ENCODE data around the gene PTPRO.
"Not testable (repeated sequence)": the region's sequence is repeated elsewhere in the genome, so short reads cannot be mapped to it uniquely, and the experiment has no call there.

The PTPRO gene

DNA sequence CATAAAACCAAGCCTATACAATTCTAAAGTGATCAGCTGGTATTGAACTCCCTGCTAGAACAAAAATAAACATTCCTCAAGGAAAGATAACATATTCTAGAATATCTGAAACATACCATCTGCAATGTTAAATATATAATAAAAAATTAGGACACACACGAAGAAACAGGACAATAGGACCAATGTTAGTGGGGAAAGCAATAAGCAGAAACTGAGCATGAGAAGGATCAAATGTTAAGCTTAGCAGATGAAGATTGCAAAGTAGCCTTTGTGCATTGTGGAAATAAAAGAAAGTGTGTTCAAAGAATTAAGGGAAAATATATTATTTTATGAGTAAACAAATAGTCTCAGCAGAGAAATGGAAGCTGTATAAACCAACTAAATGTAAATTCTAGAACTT, 286.1 kb downstream of the PTPRO start:
- no peak for ATAC-seq

DNA sequence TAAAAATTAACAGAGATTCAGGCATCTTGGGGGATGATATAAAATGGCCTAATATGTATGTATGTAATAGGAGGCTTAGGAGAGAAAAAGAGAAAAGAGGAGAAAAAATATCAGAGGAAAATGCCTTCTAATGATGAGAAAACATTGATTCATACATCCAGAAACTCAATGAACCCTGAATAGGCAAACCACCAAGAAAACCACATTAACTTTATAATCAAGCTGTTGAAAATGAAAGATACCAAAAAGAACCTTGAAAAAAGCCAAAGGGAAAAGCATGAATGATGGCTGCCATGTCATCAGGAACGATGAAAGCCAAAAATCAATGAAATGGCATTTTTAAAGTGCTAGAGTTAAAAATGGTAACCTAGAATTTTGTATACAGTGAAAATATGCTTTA, 286.6 kb downstream of the PTPRO start:
- ATAC-seq = no peak

DNA sequence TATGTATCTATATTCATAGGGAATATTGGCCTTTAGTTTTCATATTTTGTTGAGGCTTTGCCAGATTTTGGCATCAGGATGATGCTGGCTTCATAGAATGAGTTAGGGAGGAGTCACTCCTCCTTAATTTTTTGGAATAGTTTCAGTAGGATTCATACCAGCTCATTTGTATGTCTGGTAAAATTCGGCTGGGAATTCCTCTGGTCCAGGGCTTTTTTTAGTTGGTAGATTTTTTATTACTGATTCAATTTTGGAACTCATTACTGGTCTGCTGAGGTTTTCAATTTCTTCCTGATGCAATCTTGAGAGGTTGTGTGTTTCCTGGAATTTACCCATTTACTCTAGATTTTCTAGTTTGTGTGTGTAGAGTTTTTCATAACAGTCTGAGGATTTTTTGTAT, 291.7 kb downstream of the PTPRO start:
- ATAC-seq = no peak

DNA sequence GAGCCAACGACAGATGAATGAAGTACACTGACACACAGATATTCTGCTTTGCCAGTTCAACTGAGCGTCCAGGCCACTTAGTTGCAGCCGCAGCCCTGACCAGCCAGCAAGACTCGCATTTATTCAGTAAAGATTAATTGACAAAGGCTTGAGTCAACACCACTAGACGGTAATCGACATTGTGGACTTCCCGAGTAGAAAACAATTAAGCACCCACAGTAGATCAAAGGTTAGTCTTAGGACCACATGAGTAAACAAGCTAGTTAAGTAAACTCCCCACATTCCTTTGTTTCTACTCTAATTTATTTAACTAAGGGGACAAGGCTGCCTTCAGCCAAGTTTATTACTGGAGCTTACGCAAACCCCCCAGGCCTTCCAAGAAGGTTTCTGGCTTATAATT, 294.2 kb downstream of the PTPRO start:
- ATAC-seq = not testable (repeated sequence)

DNA sequence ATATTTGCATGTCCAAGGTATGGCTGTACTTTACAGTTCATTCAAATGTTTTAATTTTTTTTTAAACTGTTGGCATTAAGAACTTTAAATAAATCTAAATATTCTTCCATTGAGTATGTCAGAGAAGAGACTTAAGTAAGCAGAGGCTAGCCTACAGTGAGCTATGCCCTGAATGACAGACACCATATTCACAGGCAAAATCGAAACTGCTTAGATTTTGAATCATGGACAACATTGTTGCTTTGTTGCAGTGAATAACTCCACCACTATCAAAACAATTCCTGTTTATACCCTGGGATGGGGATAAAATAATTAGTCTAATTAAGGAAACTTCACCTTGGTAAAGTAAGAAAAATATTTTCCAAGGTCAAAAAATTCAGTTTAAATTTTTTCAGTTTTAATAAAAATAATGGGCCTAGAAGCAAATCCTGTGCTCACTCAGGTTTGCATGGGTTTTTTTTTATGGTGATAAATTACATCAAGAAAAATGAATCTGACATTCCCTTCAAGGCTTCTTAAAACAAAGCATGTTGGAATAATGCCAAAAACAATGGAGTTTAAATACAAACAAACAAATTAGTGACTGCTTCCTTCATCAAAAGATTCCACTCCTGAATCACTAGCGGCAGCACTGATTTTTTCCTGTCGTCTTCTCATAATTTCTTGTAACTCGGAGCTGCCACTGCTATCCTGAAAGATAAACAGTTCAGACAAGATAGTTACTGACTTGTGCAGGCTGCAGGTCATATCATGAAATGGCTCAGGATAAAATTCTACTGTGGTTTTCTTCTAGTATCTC, 298.6 kb downstream of the PTPRO start:
- no peak for ATAC-seq

DNA sequence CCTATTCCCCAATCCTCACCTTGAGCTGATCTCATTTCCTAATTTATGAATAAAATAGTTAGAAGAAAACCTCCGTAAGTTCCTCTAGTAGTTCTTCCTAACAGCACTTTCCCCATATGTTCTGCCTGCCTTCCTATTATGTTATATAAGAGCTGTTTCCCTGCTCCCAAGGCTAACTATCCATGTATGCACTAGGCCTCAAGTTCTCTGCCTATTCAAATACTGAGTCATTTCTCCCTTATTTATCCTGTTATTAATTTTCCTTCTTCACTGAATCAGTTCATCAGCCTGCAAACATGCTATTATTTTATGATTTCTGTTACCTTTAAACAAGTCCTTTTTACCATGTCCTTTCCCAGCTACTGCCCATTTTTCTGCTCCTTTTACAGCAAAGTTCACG, 302.8 kb downstream of the PTPRO start:
- no peak for ATAC-seq

DNA sequence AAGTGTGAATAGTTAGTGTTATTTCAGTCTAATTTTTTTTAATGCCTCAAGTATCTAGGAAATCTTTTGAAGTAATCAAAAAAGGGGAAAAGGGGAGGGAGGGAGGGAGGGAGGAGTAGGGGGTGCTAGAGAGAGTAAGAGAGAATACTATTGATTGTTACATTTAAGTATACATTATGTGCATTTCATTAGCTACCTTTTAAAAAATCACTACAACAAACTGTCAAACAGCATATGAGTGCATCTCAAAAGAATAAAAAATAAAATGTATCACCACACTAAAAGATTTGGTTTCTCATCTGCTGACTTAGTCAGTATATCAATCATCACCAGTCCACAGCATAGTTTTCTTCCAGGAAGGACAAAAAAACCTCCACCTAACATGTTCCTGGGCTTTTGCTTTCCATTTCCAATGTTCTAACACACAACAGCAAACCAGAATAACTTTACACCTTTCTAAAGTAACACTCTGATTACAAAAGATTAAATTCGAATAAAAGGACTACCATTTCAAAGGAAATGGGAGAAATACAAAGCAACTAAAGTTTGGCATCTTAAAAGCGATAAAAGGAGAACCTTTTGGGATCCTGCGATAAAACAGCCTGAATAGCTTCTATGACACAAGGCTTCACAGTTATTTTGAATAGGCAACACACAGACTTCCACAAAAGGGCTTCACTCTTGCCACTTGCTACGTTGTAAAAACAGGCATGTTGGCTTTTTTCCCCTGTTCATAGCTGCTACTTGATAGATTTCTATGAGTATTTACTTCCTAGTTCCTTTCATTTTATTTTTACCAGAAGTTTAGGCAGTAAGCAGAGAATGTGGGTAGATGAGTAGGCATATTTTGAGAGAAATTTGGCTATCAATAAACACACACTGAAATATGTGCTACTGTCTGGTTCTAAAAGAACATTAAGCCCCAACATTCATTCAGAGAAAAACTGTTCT, 306.0 kb downstream of the PTPRO start:
- no peak for ATAC-seq

DNA sequence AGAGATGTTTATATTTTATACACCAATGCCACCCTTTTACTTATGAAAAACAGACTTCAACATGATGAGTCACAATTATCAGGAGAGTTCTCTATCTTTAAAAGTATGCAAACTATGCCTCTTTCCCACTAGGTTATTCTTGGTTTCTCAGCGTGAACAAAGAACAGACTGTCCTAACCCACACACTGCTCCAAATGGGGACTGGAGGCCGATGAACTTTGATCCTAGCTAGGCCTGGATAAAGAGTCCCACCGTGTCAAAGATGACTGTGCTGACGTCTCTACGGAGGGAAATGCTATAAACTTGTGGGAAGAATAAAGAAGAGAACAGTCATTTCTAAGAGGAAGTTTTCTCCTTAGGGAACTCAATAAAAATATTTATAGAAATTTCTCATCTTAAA, 306.8 kb downstream of the PTPRO start:
- no peak for ATAC-seq

DNA sequence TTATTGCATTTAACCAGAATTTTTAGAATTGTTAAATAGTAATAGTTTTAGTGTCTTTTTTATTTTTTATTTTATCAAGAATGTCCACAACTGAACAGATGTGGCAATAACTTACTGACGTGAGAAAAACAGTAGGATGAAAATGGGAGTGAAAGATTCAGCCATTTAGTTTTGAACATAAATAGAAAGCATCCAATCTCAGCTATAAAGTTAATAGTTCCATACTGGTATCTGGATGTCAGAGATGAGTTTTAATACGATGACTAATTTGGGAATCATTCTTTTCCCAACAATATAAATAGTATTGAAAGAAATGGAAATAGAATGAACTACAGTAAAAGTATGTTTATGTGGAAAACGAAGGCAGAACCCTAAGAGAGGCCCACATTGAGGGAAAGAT, 307.5 kb downstream of the PTPRO start:
- ATAC-seq = no peak

DNA sequence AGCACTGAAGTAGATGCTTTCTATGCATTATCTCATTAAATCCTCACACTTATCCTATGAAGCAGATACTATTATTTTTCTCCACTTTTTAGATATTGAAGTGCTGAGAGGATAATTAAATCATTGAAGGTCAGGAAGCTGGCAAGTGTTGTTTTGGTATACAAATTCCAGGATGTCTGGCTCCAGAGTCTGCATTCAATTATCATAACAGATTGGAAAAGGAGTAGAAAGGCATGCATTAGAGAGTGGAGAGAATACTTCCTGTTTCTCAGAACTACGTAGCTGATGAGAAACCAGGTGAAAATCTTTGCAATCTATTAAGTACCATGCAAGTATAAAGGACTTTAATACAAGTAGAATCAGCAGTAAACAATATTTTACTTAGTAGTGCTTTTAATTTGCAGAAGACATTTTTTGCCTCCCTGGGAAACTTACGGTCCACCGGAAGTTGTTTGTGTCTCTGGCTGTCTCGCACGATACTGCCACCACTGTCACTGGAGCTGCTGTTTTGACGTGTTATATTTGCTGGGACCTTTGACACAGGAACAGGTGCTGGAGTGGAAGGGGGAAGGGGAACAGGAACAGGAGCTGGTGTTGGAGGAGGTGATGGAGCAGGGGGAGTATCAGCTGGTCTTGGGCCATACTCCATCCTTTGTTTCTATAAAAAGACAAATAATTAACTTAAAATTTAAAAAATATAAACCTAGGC, 308.9 kb downstream of the PTPRO start:
- ATAC-seq = no peak

DNA sequence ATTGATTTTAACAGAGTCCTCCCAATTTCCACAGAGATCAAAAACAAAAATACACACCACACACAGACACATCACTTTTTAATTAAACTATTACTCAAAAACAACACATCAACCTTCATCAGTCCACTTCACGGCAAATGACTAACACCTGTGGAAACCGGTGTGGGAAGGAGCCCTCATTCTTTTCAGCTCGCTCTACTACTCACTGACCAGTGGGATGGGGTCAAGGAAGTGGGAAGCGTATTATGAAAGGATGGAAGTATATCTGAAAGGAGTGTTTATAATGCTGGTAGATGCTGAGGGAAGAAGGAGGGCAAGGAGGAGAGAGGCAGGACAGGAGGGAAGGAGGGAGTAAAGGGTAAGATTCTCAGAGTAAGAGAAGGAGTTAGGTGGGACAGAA, 310.4 kb downstream of the PTPRO start:
- ATAC-seq = no peak

DNA sequence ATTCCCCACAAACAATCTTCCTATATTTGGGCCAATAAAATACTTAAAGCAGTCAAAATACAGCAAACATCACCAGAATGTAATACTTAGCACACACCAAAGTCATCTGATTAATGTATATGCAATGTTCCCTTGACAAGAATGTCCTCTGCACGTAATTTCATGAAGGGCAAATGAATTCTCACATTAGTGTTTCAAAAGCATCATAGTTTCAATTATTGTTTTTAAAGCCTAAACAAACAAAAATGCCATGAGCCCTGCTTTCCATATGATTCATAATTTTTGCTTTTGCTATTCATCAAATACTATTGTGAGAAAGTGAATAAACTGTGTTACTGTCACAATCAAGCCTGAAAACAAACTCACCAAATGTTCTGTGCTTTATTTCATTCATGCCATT, 310.9 kb downstream of the PTPRO start:
- ATAC-seq = no peak

DNA sequence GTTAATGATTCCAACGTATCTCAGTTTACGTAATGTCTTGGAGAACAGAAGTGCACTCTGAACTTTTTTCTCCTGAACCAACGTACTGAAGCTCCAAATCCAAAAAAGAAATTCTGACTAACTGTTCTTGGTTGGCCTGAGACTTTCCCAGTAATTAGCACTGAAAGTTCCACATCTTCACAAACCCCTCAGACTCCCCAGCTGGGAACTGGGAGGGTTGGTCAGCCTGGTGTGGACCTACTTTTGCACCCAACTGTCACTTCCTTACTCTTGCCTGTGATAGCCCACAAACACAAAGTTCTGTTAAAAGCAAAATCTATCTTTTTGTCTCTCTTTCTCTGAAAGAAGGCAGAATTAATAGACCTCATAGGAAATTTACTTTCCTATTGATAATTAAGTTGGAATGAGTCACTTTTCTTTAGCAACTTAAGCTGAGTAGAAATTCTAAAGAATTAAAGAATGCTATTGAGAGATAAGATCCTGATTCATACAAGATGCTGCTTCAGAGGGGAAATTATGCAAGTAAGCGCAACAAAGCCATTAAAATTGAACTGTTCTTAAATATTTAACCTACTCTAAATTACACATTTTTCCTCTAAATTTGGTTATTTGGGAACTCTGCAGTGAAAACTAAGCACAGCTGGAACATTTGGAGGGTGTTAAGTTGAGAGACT, 311.8 kb downstream of the PTPRO start:
- no peak for ATAC-seq

DNA sequence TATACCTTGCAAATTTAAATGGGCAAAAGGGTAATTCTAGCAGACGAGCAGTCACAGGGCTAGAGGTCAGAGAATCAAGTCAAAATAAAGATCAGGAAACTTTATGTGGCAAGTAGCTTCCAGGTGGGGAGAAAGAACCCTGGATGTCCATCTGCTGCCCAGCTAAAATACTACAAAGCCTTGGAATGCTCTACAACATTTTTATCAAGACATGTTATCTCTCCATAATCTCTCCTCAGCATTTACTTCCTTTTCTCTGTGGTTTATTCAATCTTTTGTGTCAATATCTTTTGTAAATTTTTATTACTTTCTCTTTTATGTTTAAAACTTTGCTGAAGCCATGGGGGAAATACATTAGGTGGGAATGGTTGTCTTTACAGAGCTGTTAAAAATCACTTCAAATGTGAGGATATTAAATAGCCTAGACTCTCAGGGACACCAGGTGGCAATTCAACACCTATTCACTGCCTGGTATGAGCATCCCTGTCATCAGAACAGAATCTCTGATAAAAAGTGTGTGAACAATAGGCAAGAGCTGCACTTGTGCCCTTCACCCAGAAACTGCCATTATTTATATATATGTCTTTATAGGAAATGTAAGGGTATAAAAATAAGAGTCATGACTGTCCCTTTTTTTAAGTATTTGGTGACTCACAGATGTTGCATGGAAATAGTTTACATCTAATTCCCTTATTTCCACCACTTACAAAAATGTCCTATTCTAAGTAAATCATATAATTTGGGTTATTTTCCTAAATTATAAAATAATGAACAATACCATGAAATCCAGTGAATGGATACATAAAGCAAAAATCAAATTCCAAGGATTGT, 314.0 kb downstream of the PTPRO start:
- no peak for ATAC-seq

DNA sequence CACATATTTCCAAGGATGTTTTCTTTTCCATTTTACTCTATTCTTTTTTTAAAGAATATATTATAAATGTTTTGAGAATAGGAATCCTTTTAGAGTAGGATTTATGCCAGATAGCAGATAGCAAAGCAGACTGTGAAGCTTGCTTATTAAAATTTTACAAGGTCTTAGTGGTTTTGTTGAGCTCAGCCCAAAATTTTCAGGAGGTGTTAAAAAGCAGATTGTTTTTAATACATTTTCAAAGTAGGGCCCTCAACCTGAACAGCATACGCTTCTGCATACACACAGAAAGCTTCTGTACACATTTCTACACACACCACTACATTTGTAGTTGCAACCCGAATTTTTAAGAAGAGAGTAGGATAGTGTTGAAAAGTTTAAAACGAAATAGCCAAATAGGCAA, 315.9 kb downstream of the PTPRO start:
- ATAC-seq = no peak

DNA sequence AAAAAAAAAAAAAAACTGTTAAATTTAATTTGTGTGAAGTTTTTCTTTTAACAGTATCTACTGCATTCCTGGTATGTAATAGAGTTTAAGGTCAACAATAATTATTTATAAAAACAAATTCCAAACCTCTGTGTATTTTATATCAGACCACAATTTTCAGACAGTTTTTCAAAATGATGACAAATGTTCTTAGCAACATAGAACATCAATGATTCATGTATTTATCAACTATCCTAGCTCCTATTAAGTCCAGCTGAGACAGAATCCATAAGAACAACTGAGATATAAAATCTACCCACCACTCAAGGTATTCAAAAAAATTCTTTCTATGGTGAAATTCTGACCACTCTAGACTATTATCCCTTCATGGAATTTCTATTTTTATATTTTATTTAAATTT, 322.4 kb downstream of the PTPRO start:
- ATAC-seq = no peak

DNA sequence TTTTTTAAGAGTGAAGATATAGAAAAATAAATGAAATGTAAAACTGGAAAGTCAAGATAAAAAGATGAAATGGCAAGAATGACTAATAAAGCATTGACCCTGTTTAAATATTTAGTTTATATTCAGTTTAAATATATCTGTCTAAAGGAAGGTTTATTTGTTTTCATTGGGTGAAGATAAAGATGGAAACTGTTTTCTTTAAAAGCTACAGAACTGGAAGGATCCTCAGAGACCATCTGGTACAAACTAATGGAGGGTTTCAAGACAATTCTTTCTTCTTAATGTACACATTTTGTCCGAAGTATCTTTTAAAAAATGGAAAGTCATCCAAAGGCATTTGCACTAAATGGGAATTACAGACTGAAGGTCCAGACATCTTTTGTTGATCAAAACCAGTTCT, 324.3 kb downstream of the PTPRO start:
- no peak for ATAC-seq
